Panc1 (cell line): ENCODE data around the gene SHROOM3.

ENCODE experiments used
- CTCF ChIP-seq: fragments of 450-650 bp; IDR thresholded peaks from 2 replicates; pipeline ENCODE4 v1.5.1; 2017; ENCODE audit warnings: mild to moderate bottlenecking
- POLR2AphosphoS5 ChIP-seq: IDR thresholded peaks from 2 replicates; pipeline ENCODE4 v1.6.1; 2012; ENCODE audit warnings: mild to moderate bottlenecking, low read depth, low read length, moderate library complexity
- TCF7L2 ChIP-seq: IDR thresholded peaks from 2 replicates; pipeline ENCODE4 v1.6.1; 2011; ENCODE audit warnings: mild to moderate bottlenecking, low read depth, low read length, inconsistent platforms
- TF ChIP-seq, protein P1 (sequence below), 2 experiments: IDR thresholded peaks; 2 replicates each; pipeline ENCODE4 v1.6.1; 2011 to 2012; ENCODE audit warnings: low read depth in 2 of 2, control low read depth in 1 of 2, low read length in 1 of 2, mild to moderate bottlenecking in 1 of 2, moderate library complexity in 1 of 2; ENCODE audit not compliant: insufficient read depth in 1 of 2

DNA sequence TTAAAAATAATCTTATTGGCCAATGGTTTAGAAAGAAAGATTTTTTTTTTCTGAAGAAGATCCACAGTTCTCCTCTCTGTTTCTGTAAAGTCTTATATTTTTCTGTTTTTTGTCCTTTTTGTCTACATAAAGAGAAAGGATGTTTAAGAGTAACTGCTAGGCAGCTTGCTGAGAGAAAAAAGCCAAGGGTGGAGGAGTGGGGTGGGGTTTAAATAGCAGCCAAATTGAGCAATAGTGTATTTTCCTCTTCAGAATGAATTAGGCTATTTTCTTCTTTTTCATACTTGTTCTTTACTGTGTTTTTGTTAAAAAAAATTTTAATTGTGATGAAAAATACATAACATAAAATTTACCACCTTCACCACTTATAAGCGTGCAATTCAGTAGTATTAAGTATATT, 238.3 kb downstream of the SHROOM3 start:
- TF ChIP-seq CTCF: no peak
- no peak for TF ChIP-seq TCF7L2
- no peak for TF ChIP-seq POLR2AphosphoS5
- TF ChIP-seq, protein P1, sequence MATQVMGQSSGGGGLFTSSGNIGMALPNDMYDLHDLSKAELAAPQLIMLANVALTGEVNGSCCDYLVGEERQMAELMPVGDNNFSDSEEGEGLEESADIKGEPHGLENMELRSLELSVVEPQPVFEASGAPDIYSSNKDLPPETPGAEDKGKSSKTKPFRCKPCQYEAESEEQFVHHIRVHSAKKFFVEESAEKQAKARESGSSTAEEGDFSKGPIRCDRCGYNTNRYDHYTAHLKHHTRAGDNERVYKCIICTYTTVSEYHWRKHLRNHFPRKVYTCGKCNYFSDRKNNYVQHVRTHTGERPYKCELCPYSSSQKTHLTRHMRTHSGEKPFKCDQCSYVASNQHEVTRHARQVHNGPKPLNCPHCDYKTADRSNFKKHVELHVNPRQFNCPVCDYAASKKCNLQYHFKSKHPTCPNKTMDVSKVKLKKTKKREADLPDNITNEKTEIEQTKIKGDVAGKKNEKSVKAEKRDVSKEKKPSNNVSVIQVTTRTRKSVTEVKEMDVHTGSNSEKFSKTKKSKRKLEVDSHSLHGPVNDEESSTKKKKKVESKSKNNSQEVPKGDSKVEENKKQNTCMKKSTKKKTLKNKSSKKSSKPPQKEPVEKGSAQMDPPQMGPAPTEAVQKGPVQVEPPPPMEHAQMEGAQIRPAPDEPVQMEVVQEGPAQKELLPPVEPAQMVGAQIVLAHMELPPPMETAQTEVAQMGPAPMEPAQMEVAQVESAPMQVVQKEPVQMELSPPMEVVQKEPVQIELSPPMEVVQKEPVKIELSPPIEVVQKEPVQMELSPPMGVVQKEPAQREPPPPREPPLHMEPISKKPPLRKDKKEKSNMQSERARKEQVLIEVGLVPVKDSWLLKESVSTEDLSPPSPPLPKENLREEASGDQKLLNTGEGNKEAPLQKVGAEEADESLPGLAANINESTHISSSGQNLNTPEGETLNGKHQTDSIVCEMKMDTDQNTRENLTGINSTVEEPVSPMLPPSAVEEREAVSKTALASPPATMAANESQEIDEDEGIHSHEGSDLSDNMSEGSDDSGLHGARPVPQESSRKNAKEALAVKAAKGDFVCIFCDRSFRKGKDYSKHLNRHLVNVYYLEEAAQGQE (IDR thresholded peaks at IDR 0.05; ENCODE audit: insufficient read depth in 1 of 2, low read depth in 2 of 2, low read length in 1 of 2): no peak
